Heart left ventricle (tissue), 16 donors: ENCODE data around the gene TEF. TPM values are rescaled to one million over a fixed set of nuclear protein-coding genes. Genes with fewer than 3 reads are reported as not detected.

Experiments
- ATAC-seq, 4 donors: fragments of 200-7000 bp; cut with Tn5 transposase; one replicate each; pipeline ENCODE4 v1.9.1; 2020 to 2022; ENCODE audit warnings: moderate library complexity in 4 of 4, mild to moderate bottlenecking in 3 of 4, moderate number of reproducible peaks in 1 of 4
- DNase-seq, 5 donors: peaks; one replicate each; pipeline ENCODE4 v3.0.0-alpha.2; 2020
- H3K27ac ChIP-seq, 12 donors: fragments of 200-600 bp; sonication (generic) in 4 of 12; one replicate each; pipeline versions ENCODE4 v1.5.0 to v1.8.0; 2016 to 2022; ENCODE audit warnings: mild to moderate bottlenecking in 2 of 12
- H3K27me3 ChIP-seq, 9 donors: fragments of 200-600 bp; sonication (generic) in 2 of 9; one replicate each; pipeline versions ENCODE4 v1.5.1 to v1.8.0; 2016 to 2022; ENCODE audit warnings: mild to moderate bottlenecking in 3 of 9
- H3K36me3 ChIP-seq, 9 donors: fragments of 200-600 bp; sonication (generic) in 2 of 9; one replicate each; pipeline versions ENCODE4 v1.5.0 to v1.8.0; 2018 to 2022; ENCODE audit warnings: mild to moderate bottlenecking in 2 of 9
- H3K4me1 ChIP-seq, 12 donors: fragments of 200-600 bp; sonication (generic) in 4 of 12; one replicate each; pipeline versions ENCODE4 v1.5.0 to v1.8.0; 2016 to 2022; ENCODE audit warnings: mild to moderate bottlenecking in 3 of 12
- H3K4me3 ChIP-seq, 12 donors: fragments of 200-600 bp; sonication (generic) in 4 of 12; one replicate each; pipeline versions ENCODE4 v1.5.0 to v1.8.0; 2017 to 2022; ENCODE audit warnings: mild to moderate bottlenecking in 9 of 12, moderate library complexity in 4 of 12
- H3K9me3 ChIP-seq, 12 donors: fragments of 200-600 bp; sonication (generic) in 4 of 12; one replicate each; pipeline versions ENCODE4 v1.5.0 to v1.8.0; 2016 to 2022; ENCODE audit warnings: mild to moderate bottlenecking in 1 of 12
- CTCF ChIP-seq, 12 donors: fragments of 200-600 bp; sonication (generic) in 4 of 12; IDR thresholded peaks; one replicate each; pipeline versions ENCODE4 v1.5.0 to v1.8.0; 2018 to 2022; ENCODE audit warnings: antibody characterized with exemption in 12 of 12, mild to moderate bottlenecking in 5 of 12
- POLR2A ChIP-seq, 2 donors: fragments of 450-650 bp; IDR thresholded peaks; one replicate each; pipeline ENCODE4 v1.6.1; 2017; ENCODE audit warnings: antibody characterized with exemption in 2 of 2, mild to moderate bottlenecking in 2 of 2, moderate library complexity in 2 of 2
- WGBS, 4 donors: extraction: QIAGEN DNeasy Blood & Tissue Kit in 2 of 4; methylation state at CpG; one replicate each; pipeline versions ENCODE4 v1.1.5 to v1.1.7; 2013 to 2018; 5-methylcytosine and 5-hydroxymethylcytosine counted together
- intact Hi-C, 10 donors: fragments of 100-400 bp; cut with DNase I; formaldehyde crosslinking; loops; one replicate each; pipeline versions ENCODE4 v1.11.1 to v1.14.2; 2022
- polyA plus RNA-seq, 2 donors: library from polyadenylated mRNA; stranded (reverse); fragments of 200-250 nt; gene quantifications; one replicate each; pipeline ENCODE4 v1.2.3, GENCODE V29; 2013
- total RNA-seq, 9 donors: library from RNA; depleted of rRNA in 2 of 9; stranded (reverse); fragments of >200 nt in 2 of 9; fragmentation: NEBNext Ultra II Directional in 3 of 9; extraction: Animal tissue kit (Norgen Biotek cat#: 25700) in 3 of 9; gene quantifications; one replicate each; pipeline versions ENCODE4 v1.1.0 to v1.2.4, GENCODE V29; 2016 to 2023
- donor health status: ischemic (EF 13 %, LVEDD 7.1; RV severe dilation, severe dysfunction).
- donor health status: healthy with polysubstance abuse.
- donor health status: DM: no; HTN: yes; CAD: no.
- donor health status: DM: no; HTN: no; CAD: no.
- donor health status: ischemic (EF 25% LVEDD 6.9; RV normal size, moderate dysfunction).
- donor health status: ischemic (EF 25% LVEDD 5.7; RV mildly dilated, moderate dysfunction).
- donor health status: healthy.
- donor health status: DM: yes; HTN: yes; CAD: no.
- donor health status: ischemic (EF 35%, LVEDD 5.7; RV mildly dilated, moderate dysfunction).
- donor health status: nonischemic (EF 11% LVEDD 7.7; RV severe dilation, severe dysfunction).
- donor health status: DM: yes; HTN: yes; CAD: no.
- donor health status: PGD.
- donor health status: ischemic (EF 29% LVEDD 5.4; RV normal size, mild dysfunction).
- donor health status: nonischemic (EF 23%, LVEDD 6.1; RV moderate dilation, normal function).

Gene TEF
- total and polyA plus RNA-seq, 11 donors = 7.2 to 35.3 (median 17.9) TPM

- Histone ChIP-seq H3K4me1 (peaks cover 0 to 6% (median 0%) of the 10 kb centered on the region in 12 donors), H3K27ac (no peak overlapping the region), H3K4me3 (no peak overlapping the region), H3K27me3 (no peaks in the 10 kb centered on the region), H3K36me3 (peaks cover 0 to 78% (median 65%) of the 10 kb centered on the region in 9 donors), H3K9me3 (no peaks in the 10 kb centered on the region)
- intact Hi-C loops = no loop called here
- ATAC-seq = no peak
- peak in 1 of 5 donors; percentile 24 for DNase-seq
- TF ChIP-seq POLR2A (IDR thresholded peaks at IDR 0.05) = no peak
- no peak for TF ChIP-seq CTCF (IDR thresholded peaks at IDR 0.05)
- WGBS, 4 donors = 54 to 83% (median 61%) methylated on average over 1 to 11 of the region's 11 CpGs
Observed at GRCh38 chr22:41340357-41340756, 41.4 kb upstream of the TEF start.

- no peaks in the 10 kb centered on the region for H3K27me3 ChIP-seq
- ATAC-seq (no peak), DNase-seq (no peak)
- no peak overlapping the region for H3K4me3 ChIP-seq
- peaks cover 0 to 4% (median 0%) of the 10 kb centered on the region in 12 donors for H3K4me1 ChIP-seq
- no peaks in the 10 kb centered on the region for H3K9me3 ChIP-seq
- H3K36me3 ChIP-seq = peaks cover 0 to 79% (median 71%) of the 10 kb centered on the region in 9 donors
- no peak overlapping the region for H3K27ac ChIP-seq
- TF ChIP-seq POLR2A (IDR thresholded peaks at IDR 0.05) (no peak), CTCF (IDR thresholded peaks at IDR 0.05) (no peak)
- intact Hi-C loops = no loop called here
- 91 to 97% (median 94%) methylated on average over 6 to 8 of the region's 8 CpGs for WGBS, 4 donors
Observed at GRCh38 chr22:41341012-41341411, 40.7 kb upstream of the TEF start.

GRCh38 chr22:41341990-41342389, 39.8 kb upstream of the TEF start:
- 83 to 96% (median 90%) methylated on average over 3 of the region's 3 CpGs for WGBS, 4 donors
- Histone ChIP-seq H3K36me3 (peaks cover 2 to 89% (median 78%) of the 10 kb centered on the region in 9 donors), H3K4me3 (no peak overlapping the region), H3K27ac (no peak overlapping the region), H3K9me3 (no peaks in the 10 kb centered on the region), H3K4me1 (peaks cover 0 to 4% (median 0%) of the 10 kb centered on the region in 12 donors), H3K27me3 (no peaks in the 10 kb centered on the region)
- TF ChIP-seq CTCF (IDR thresholded peaks at IDR 0.05) (no peak), POLR2A (IDR thresholded peaks at IDR 0.05) (no peak)
- ATAC-seq (no peak), DNase-seq (no peak)
- intact Hi-C loops = no loop called here

GRCh38 chr22:41343300-41343699, 38.4 kb upstream of the TEF start:
- 87 to 95% (median 92%) methylated on average over 16 to 18 of the region's 18 CpGs for WGBS, 4 donors

More at GRCh38 chr22:41343300-41343699, 38.4 kb upstream of the TEF start:
- peaks cover 2 to 98% (median 90%) of the 10 kb centered on the region in 9 donors for H3K36me3 ChIP-seq
- no peak overlapping the region for H3K4me3 ChIP-seq
- peaks cover 0 to 10% (median 0%) of the 10 kb centered on the region in 12 donors for H3K4me1 ChIP-seq
- no peak for ATAC-seq
- no peak overlapping the region for H3K27ac ChIP-seq
- intact Hi-C loops = no loop called here
- no peak for DNase-seq
- H3K9me3 ChIP-seq = no peaks in the 10 kb centered on the region
- no peaks in the 10 kb centered on the region for H3K27me3 ChIP-seq
- TF ChIP-seq CTCF (IDR thresholded peaks at IDR 0.05) = no peak
- TF ChIP-seq POLR2A (IDR thresholded peaks at IDR 0.05) = no peak
